GM23248 (cell line): ENCODE data around the gene PPP1R16B. TPM values are rescaled to one million over a fixed set of nuclear protein-coding genes. Genes with fewer than 3 reads are reported as not detected.

ENCODE experiments used
- DNase-seq: peaks from one replicate; pipeline ENCODE4 v3.0.0-alpha.2; 2015
- H2AFZ ChIP-seq: fragments of 200-600 bp; sonication (generic); 2 replicates; pipeline ENCODE4 v1.6.1; 2016; ENCODE audit warnings: antibody characterized with exemption
- H3F3A ChIP-seq: fragments of 200-600 bp; sonication (generic); 2 replicates; pipeline ENCODE4 v1.6.1; 2016; ENCODE audit warnings: mild to moderate bottlenecking, antibody characterized with exemption, mixed run types; ENCODE audit not compliant: insufficient read depth
- H3K27ac ChIP-seq: fragments of 200-600 bp; sonication (generic); 2 replicates; pipeline ENCODE4 v1.5.1; 2016; ENCODE audit warnings: mild to moderate bottlenecking
- H3K27me3 ChIP-seq: fragments of 200-600 bp; sonication (generic); replicated peaks from 2 replicates; pipeline ENCODE4 v1.6.1; 2016; ENCODE audit warnings: mild to moderate bottlenecking; ENCODE audit not compliant: insufficient read depth
- H3K36me3 ChIP-seq: fragments of 200-600 bp; sonication (generic); 2 replicates; pipeline ENCODE4 v1.6.1; 2016; ENCODE audit warnings: low read depth, mild to moderate bottlenecking
- H3K4me1 ChIP-seq: fragments of 200-600 bp; sonication (generic); 2 replicates; pipeline ENCODE4 v1.6.1; 2016; ENCODE audit warnings: mild to moderate bottlenecking; ENCODE audit not compliant: insufficient read depth
- H3K4me2 ChIP-seq: fragments of 200-600 bp; sonication (generic); one replicate; pipeline ENCODE4 v1.6.1; 2016; ENCODE audit warnings: mild to moderate bottlenecking; ENCODE audit not compliant: unreplicated experiment
- H3K4me3 ChIP-seq: fragments of 200-600 bp; sonication (generic); 2 replicates; pipeline ENCODE4 v1.5.1; 2016; ENCODE audit warnings: mild to moderate bottlenecking
- H3K79me2 ChIP-seq: fragments of 200-600 bp; sonication (generic); 2 replicates; pipeline ENCODE4 v1.6.1; 2016; ENCODE audit warnings: mild to moderate bottlenecking; ENCODE audit not compliant: insufficient read depth
- H3K9ac ChIP-seq: fragments of 200-600 bp; sonication (generic); 2 replicates; pipeline ENCODE4 v1.6.1; 2016; ENCODE audit warnings: mild to moderate bottlenecking
- H3K9me2 ChIP-seq: fragments of 200-600 bp; sonication (generic); 2 replicates; pipeline ENCODE4 v1.6.1; 2016; ENCODE audit warnings: mixed run types, mild to moderate bottlenecking, moderate library complexity; ENCODE audit not compliant: insufficient read depth
- H3K9me3 ChIP-seq: fragments of 200-600 bp; sonication (generic); one replicate; pipeline ENCODE4 v1.6.1; 2017; ENCODE audit warnings: low read depth
- H4K20me1 ChIP-seq: fragments of 200-600 bp; sonication (generic); 2 replicates; pipeline ENCODE4 v1.6.0; 2016; ENCODE audit not compliant: insufficient read depth
- EZH2 ChIP-seq: fragments of 200-600 bp; sonication (generic); IDR thresholded peaks from 2 replicates; pipeline ENCODE4 v1.6.1; 2018; ENCODE audit warnings: antibody characterized with exemption, mild to moderate bottlenecking; ENCODE audit not compliant: insufficient read depth, poor library complexity, severe bottlenecking
- EZH2phosphoT487 ChIP-seq: fragments of 200-600 bp; sonication (generic); IDR thresholded peaks from 2 replicates; pipeline ENCODE4 v1.6.1; 2018; ENCODE audit warnings: antibody characterized with exemption, moderate library complexity, mild to moderate bottlenecking, low read depth; ENCODE audit not compliant: insufficient read depth
- WGBS, 2 experiments: methylation state at CpG; one replicate each; pipeline ENCODE4 v1.1.6; 2015 to 2017; ENCODE audit warnings: low lambda C conversion rate in 2 of 2, low coverage in 1 of 2; ENCODE audit errors: missing lambda C conversion rate in 2 of 2; 5-methylcytosine and 5-hydroxymethylcytosine counted together
- in situ Hi-C: fragments of 300-500 bp; cut with MboI; formaldehyde crosslinking; loops from 2 replicates; pipeline ENCODE4 v1.15.0; 2020
- polyA plus RNA-seq: library from polyadenylated mRNA; unstranded; fragments of >200 nt; fragmentation: Nextera tagmentation; extraction: Ambion mirVana; gene quantifications from 2 replicates; pipeline ENCODE4 v1.2.1, GENCODE V29; 2016
- total RNA-seq: library from RNA; depleted of rRNA; stranded (reverse); fragments of >200 nt; shearing (Covaris generic); gene quantifications from 2 replicates; pipeline ENCODE4 v1.2.3, GENCODE V29; 2014

Gene PPP1R16B
- total and polyA plus RNA-seq, 2 experiments from 2014 or later, result not detected

DNA sequence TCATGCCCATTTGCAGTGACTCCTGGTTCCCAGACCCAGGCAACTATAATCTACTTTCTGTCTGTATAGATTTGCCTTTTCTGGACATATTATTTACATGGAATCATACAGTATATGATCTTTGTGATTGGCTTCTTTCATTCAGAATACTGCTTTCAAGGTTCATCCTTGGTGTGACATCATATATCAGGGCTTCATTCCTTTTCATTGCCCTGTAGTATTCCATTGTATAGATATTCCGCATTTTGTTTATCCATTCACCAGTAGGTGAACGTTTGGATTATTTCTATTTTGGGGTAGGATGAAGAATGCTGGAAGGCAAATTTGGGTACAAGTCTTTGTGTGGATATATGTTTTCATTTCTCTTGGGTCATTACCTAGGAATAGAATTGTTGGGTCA is 36.1 kb downstream of the PPP1R16B start:
- H3K4me2 ChIP-seq, result no peak overlapping the region
- H4K20me1 ChIP-seq, result no peaks in the 10 kb centered on the region
- no peaks in the 10 kb centered on the region for H3K9me3 ChIP-seq
- H3K9me2 ChIP-seq, result no peaks in the 10 kb centered on the region
- H3K79me2 ChIP-seq, result no peaks in the 10 kb centered on the region
- no peak overlapping the region for H3K9ac ChIP-seq
- H3K27ac ChIP-seq, result no peak overlapping the region
- no peak overlapping the region for H2AFZ ChIP-seq
- no peaks in the 10 kb centered on the region for H3K4me1 ChIP-seq
- in situ Hi-C loops, result no loop called here
- WGBS, 2 experiments, result 32 to 43% methylated on average over 2 of the region's 2 CpGs
- no peak for DNase-seq
- TF ChIP-seq EZH2 (no peak), EZH2phosphoT487 (no peak)
- no peak overlapping the region for H3K4me3 ChIP-seq
- H3F3A ChIP-seq, result no peaks in the 10 kb centered on the region
- no peaks in the 10 kb centered on the region for H3K36me3 ChIP-seq
- H3K27me3 ChIP-seq, result peaks cover 9% of the 10 kb centered on the region

DNA sequence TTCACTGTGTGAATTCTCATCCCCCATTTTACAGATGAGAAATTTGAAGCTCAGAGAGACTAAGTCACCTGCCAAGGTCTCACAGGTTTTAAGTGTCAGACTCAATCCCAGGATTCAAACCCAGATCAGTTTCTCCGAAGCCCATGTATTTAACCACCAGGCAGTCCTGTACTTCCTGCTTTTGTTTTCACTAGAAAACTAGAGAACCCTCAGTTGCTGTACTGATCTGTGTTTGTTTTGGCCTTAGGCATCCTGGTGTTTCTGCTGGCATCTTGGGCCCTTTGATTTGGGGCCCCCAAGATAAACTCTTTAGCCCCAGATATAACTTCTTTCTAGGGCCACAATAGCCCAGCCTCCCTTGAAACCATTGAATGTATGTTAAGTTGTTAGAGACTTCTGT is 36.5 kb downstream of the PPP1R16B start:
- Histone ChIP-seq H4K20me1 (no peaks in the 10 kb centered on the region), H3K27me3 (peaks cover 9% of the 10 kb centered on the region), H3K36me3 (no peaks in the 10 kb centered on the region), H3K4me1 (no peaks in the 10 kb centered on the region), H3F3A (no peaks in the 10 kb centered on the region), H3K79me2 (no peaks in the 10 kb centered on the region), H3K27ac (no peak overlapping the region), H3K4me2 (no peak overlapping the region), H3K9ac (no peak overlapping the region), H3K4me3 (no peak overlapping the region), H2AFZ (no peak overlapping the region), H3K9me3 (no peaks in the 10 kb centered on the region), H3K9me2 (no peaks in the 10 kb centered on the region)
- no peak for DNase-seq
- WGBS, 2 experiments, result 43 to 45% methylated on average over 1 of the region's 1 CpG
- TF ChIP-seq EZH2, result no peak
- no peak for TF ChIP-seq EZH2phosphoT487
- in situ Hi-C loops, result no loop called here

DNA sequence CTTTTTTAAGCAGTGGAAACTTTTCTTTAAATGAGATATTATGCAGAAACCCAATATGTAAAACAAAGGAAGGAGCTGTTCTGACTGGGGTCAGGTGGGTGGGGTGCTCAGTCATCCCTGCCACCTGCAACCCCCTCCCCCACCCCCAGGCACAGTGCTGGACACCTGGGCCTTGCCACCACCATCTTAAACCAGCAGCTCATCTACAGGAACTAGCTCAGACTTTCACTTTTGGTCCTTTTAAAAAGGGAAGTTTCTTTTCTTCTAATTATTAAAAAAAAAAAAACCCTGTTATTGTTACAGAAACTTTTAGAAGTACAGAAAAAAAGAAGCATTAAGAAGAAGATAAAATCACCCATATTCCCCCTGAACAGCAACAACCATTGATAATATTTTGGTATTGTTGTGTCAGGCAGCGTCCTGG is 37.1 kb downstream of the PPP1R16B start:
- Histone ChIP-seq H3K36me3 (no peaks in the 10 kb centered on the region), H2AFZ (no peak overlapping the region), H3K9ac (no peak overlapping the region), H3K79me2 (no peaks in the 10 kb centered on the region), H3K4me1 (no peaks in the 10 kb centered on the region), H3K27ac (no peak overlapping the region), H3F3A (no peaks in the 10 kb centered on the region), H3K9me3 (no peaks in the 10 kb centered on the region), H4K20me1 (no peaks in the 10 kb centered on the region), H3K9me2 (no peaks in the 10 kb centered on the region), H3K27me3 (peaks cover 13% of the 10 kb centered on the region), H3K4me2 (no peak overlapping the region), H3K4me3 (no peak overlapping the region)
- in situ Hi-C loops, result no loop called here
- no peak for DNase-seq
- 5 to 10% methylated on average over 1 of the region's 1 CpG for WGBS, 2 experiments
- no peak for TF ChIP-seq EZH2
- no peak for TF ChIP-seq EZH2phosphoT487

DNA sequence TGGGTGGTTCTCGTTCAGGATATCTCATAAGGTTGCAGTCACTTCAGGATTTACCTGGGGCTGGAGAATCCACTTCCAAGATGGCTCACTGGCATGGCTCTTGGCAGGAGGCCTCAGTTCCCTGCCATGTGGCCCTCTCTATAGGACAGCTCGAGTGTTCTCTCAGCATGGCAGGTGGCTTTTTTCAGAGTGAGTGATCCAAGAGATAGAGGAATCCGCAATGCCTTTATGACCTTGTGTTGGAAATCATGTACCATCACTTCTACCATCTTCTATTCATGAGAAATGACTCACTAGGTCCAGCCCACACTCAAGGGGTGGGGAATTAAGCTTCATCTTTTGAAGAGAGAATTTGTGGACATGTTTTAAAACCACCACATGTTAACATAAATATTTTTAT is 37.8 kb downstream of the PPP1R16B start:
- H3K4me3 ChIP-seq, result no peak overlapping the region
- H3K9ac ChIP-seq, result no peak overlapping the region
- no peaks in the 10 kb centered on the region for H3K4me1 ChIP-seq
- H3K4me2 ChIP-seq, result no peak overlapping the region
- TF ChIP-seq EZH2 (no peak), EZH2phosphoT487 (no peak)
- H3K27ac ChIP-seq, result no peak overlapping the region
- no peaks in the 10 kb centered on the region for H3K79me2 ChIP-seq
- H3K27me3 ChIP-seq, result peaks cover 20% of the 10 kb centered on the region
- WGBS, 2 experiments, result 27 to 34% methylated on average over 3 of the region's 3 CpGs
- in situ Hi-C loops, result no loop called here
- no peaks in the 10 kb centered on the region for H3K36me3 ChIP-seq
- no peaks in the 10 kb centered on the region for H3K9me3 ChIP-seq
- no peaks in the 10 kb centered on the region for H3F3A ChIP-seq
- no peaks in the 10 kb centered on the region for H3K9me2 ChIP-seq
- no peaks in the 10 kb centered on the region for H4K20me1 ChIP-seq
- DNase-seq, result no peak
- no peak overlapping the region for H2AFZ ChIP-seq

DNA sequence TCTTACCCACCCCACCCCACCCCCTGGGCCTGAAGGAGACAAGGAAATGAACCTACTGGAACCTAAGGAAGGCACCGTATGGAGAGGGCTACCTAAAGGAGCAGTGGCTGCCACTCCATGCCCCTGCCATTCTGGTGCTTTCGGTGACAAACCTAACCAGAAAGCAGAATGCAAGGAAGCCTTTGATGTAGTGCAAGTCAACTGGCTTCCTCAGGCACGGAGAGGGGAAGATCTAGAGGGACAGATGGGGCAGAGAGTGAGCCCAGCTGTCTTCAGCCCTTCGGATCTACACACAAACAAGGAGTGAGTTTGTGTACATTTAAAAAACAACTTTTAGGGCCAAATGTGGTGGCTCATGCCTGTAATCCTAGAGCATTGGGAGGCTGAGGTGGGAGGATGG is 39.5 kb downstream of the PPP1R16B start:
- Histone ChIP-seq H4K20me1 (no peaks in the 10 kb centered on the region), H3F3A (no peaks in the 10 kb centered on the region), H3K9ac (no peak overlapping the region), H3K4me2 (no peak overlapping the region), H3K4me3 (no peak overlapping the region), H3K9me3 (no peaks in the 10 kb centered on the region), H3K27me3 (peaks cover 27% of the 10 kb centered on the region), H3K79me2 (no peaks in the 10 kb centered on the region), H3K36me3 (no peaks in the 10 kb centered on the region), H2AFZ (no peak overlapping the region), H3K4me1 (no peaks in the 10 kb centered on the region), H3K27ac (no peak overlapping the region), H3K9me2 (no peaks in the 10 kb centered on the region)
- no peak for TF ChIP-seq EZH2
- no peak for TF ChIP-seq EZH2phosphoT487
- WGBS, 2 experiments, result 20 to 30% methylated on average over 4 of the region's 4 CpGs
- in situ Hi-C loops, result no loop called here
- no peak for DNase-seq
